GM23338 (cell line): ENCODE measurements around the gene CALY.

Experiments used
- ETS1 ChIP-seq: IDR thresholded peaks from 2 replicates; pipeline ENCODE4 v1.6.1; 2016; ENCODE audit warnings: antibody characterized with exemption
- EZH2 ChIP-seq: fragments of 200-600 bp; sonication (generic); IDR thresholded peaks from one replicate; pipeline ENCODE4 v1.8.0; 2017; ENCODE audit warnings: antibody characterized with exemption, mild to moderate bottlenecking, low read depth; ENCODE audit not compliant: unreplicated experiment
- REST ChIP-seq: IDR thresholded peaks from one replicate; pipeline ENCODE4 v1.6.1; 2018; ENCODE audit warnings: antibody characterized with exemption; ENCODE audit not compliant: unreplicated experiment
- TF ChIP-seq, protein P1 (sequence below), 2 experiments: fragments of 200-600 bp in 1 of 2; sonication (generic) in 1 of 2; conservative IDR thresholded peaks; 2 replicates each; pipeline versions ENCODE4 v1.5.1 to v1.6.1; 2016 to 2017; ENCODE audit warnings: antibody characterized with exemption in 2 of 2, low read depth in 2 of 2, mild to moderate bottlenecking in 2 of 2, moderate library complexity in 1 of 2

DNA sequence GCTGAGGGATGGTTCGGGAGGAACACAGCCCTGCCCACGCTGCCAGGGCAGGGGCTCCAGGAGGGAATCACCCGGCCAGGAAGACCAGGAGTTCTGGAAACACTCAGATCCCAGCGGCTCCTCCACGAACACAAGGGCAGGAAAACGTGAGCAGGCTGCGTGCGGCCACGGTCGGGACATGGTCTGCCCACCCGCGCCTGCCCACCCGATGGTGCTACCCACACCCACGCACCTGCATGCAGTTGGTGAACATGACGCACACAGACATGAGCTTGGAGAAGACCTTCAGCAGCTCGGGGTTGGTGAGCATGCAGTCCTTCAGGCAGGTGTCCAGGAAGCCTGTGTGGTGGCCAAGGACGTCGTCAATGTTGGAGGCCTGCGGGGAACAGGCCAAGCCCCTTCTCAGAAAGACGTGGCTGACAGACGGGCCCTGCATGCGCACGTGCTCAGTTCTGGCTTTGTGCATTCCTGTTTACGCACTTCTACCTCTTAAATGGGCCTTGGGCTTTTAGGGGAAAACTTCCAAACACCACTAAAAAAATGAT lies 53.8 kb downstream of the CALY start:
- TF ChIP-seq, protein P1, sequence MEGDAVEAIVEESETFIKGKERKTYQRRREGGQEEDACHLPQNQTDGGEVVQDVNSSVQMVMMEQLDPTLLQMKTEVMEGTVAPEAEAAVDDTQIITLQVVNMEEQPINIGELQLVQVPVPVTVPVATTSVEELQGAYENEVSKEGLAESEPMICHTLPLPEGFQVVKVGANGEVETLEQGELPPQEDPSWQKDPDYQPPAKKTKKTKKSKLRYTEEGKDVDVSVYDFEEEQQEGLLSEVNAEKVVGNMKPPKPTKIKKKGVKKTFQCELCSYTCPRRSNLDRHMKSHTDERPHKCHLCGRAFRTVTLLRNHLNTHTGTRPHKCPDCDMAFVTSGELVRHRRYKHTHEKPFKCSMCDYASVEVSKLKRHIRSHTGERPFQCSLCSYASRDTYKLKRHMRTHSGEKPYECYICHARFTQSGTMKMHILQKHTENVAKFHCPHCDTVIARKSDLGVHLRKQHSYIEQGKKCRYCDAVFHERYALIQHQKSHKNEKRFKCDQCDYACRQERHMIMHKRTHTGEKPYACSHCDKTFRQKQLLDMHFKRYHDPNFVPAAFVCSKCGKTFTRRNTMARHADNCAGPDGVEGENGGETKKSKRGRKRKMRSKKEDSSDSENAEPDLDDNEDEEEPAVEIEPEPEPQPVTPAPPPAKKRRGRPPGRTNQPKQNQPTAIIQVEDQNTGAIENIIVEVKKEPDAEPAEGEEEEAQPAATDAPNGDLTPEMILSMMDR (conservative IDR thresholded peaks at IDR 0.05; ENCODE audit: low read depth in 2 of 2): no peak
- TF ChIP-seq ETS1 (no peak), EZH2 (no peak), REST (no peak)
